K562 (cell line): Measurements from ENCODE around the gene SHISA4. TPM values are rescaled to one million over a fixed set of nuclear protein-coding genes. Genes with fewer than 3 reads are reported as not detected.

Experiments used
- ATAC-seq: fragments of 200-7000 bp; cut with Tn5 transposase; 3 replicates; pipeline ENCODE4 v1.9.1; 2020; ENCODE audit warnings: moderate library complexity
- BruUV-seq: library from RNA; stranded (reverse); fragments of 400-500 nt; replicated peaks from 2 replicates; lab custom pipeline; 2021; lab: Mats Ljungman, UMichigan
- CTCF ChIA-PET: fragments of 300-600 bp; formaldehyde crosslinking; extraction: SDS; loops from one replicate; lab custom pipeline; 2021; ENCODE audit warnings: low intra/inter-chr PET ratio; lab: Yijun Ruan, JAX
- POLR2A ChIA-PET: fragments of 300-600, 350-650 bp; sonication (Branson Sonifier 250); formaldehyde crosslinking; extraction: SDS; loops from one replicate; lab custom pipeline; 2021; ENCODE audit warnings: antibody characterized with exemption, inconsistent platforms; lab: Yijun Ruan, JAX
- DNase-seq, 4 experiments: peaks; one replicate each; pipeline versions ENCODE4 v3.0.0 to v3.0.0-alpha.2; 2011 to 2018; ENCODE audit warnings: low spot score in 3 of 4, mixed read lengths in 3 of 4; ENCODE audit errors: extremely low read depth in 1 of 4
- FAIRE-seq: peaks from 2 replicates; lab custom pipeline; 2011; peaks lifted over from hg19 to GRCh38; lab: Jason Lieb, UNC
- H2AFZ ChIP-seq: 2 replicates; pipeline ENCODE4 v1.6.0; 2011; ENCODE audit warnings: low read depth, low read length, control low read depth, inconsistent platforms
- H3K27ac ChIP-seq: fragments of 200-600 bp; 3 replicates; pipeline ENCODE4 v1.8.0; 2011; ENCODE audit warnings: low read depth, mild to moderate bottlenecking, control low read depth, inconsistent platforms, low read length, moderate library complexity, mixed read lengths; ENCODE audit errors: extremely low read depth
- H3K27me3 ChIP-seq, 2 experiments: fragments of 300-600 bp in 1 of 2; 2 replicates in 1 of 2; 3 replicates in 1 of 2; pipeline versions ENCODE4 v1.6.0 to v1.8.0; 2011; ENCODE audit warnings: inconsistent platforms in 2 of 2, low read length in 2 of 2, mild to moderate bottlenecking in 1 of 2, mixed read lengths in 1 of 2, moderate library complexity in 1 of 2; ENCODE audit not compliant: control insufficient read depth in 2 of 2, insufficient read depth in 2 of 2
- H3K36me3 ChIP-seq: fragments of 300-600 bp; 3 replicates; pipeline ENCODE4 v1.8.0; 2011; ENCODE audit warnings: mild to moderate bottlenecking, low read length, inconsistent platforms; ENCODE audit not compliant: control insufficient read depth, insufficient read depth
- H3K4me1 ChIP-seq, 2 experiments: fragments of 200-600 bp in 1 of 2; replicated peaks in 1 of 2; 2 replicates in 1 of 2; 3 replicates in 1 of 2; pipeline versions ENCODE4 v1.5.1 to v1.8.0; 2011; ENCODE audit warnings: inconsistent platforms in 2 of 2, low read length in 2 of 2, mild to moderate bottlenecking in 1 of 2, mixed read lengths in 1 of 2, moderate library complexity in 1 of 2; ENCODE audit not compliant: control insufficient read depth in 2 of 2, insufficient read depth in 2 of 2
- H3K4me2 ChIP-seq: 2 replicates; pipeline ENCODE4 v1.6.1; 2011; ENCODE audit warnings: low read length, control low read depth, inconsistent platforms, mixed read lengths; ENCODE audit not compliant: insufficient read depth
- H3K4me3 ChIP-seq: fragments of 200-600 bp; sonication (generic), shearing (Covaris generic); 2 replicates; pipeline ENCODE4 v1.5.1; 2016; ENCODE audit warnings: control low read depth, inconsistent platforms
- H3K79me2 ChIP-seq: fragments of 200-600 bp; 3 replicates; pipeline ENCODE4 v1.8.0; 2011; ENCODE audit warnings: low read length, inconsistent platforms; ENCODE audit not compliant: control insufficient read depth, insufficient read depth
- H3K9ac ChIP-seq, 2 experiments: 2 replicates each; pipeline versions ENCODE4 v1.6.0 to v1.6.1; 2011; ENCODE audit warnings: low read depth in 2 of 2, low read length in 2 of 2, control low read depth in 1 of 2, inconsistent platforms in 1 of 2, mild to moderate bottlenecking in 1 of 2, mixed read lengths in 1 of 2; ENCODE audit not compliant: insufficient read depth in 1 of 2
- H3K9me1 ChIP-seq: one replicate; pipeline ENCODE4 v1.6.0; 2011; ENCODE audit warnings: inconsistent platforms, mild to moderate bottlenecking, low read length, moderate library complexity; ENCODE audit not compliant: control insufficient read depth, insufficient read depth
- H3K9me3 ChIP-seq: replicated peaks from 2 replicates; pipeline ENCODE4 v1.5.1; 2011; ENCODE audit warnings: low read depth, low read length, inconsistent platforms; ENCODE audit not compliant: control insufficient read depth, insufficient read depth
- H4K20me1 ChIP-seq: replicated peaks from 2 replicates; pipeline ENCODE4 v1.6.1; 2011; ENCODE audit warnings: low read length, inconsistent platforms, mixed read lengths; ENCODE audit not compliant: control insufficient read depth, insufficient read depth
- FOXJ2 ChIP-seq: fragments of 200-800 bp; sonication (Bioruptor generic); IDR thresholded peaks from 2 replicates; pipeline ENCODE4 v1.6.1; 2016; ENCODE audit warnings: missing genetic modification characterization, missing compliant biosample characterization
- JUNB ChIP-seq: fragments of 450-650 bp; formaldehyde crosslinking; conservative IDR thresholded peaks from 2 replicates; pipeline ENCODE4 v1.4.0; 2020; ENCODE audit warnings: mild to moderate bottlenecking
- SRF ChIP-seq, 2 experiments: fragments of 250-450, 450-650 bp in 1 of 2; sonication (Bioruptor Pico) in 1 of 2; sonication (generic) in 1 of 2; formaldehyde crosslinking; IDR thresholded peaks; 2 replicates each; pipeline versions ENCODE4 v1.5.0 to v1.5.1; 2020 to 2022; ENCODE audit warnings: mild to moderate bottlenecking in 1 of 2, missing genetic modification reagents in 1 of 2
- TEAD2 ChIP-seq: fragments of 450-650 bp; IDR thresholded peaks from 2 replicates; pipeline ENCODE4 v1.6.1; 2016; ENCODE audit warnings: missing genetic modification characterization, control low read depth, missing compliant biosample characterization
- TOE1 ChIP-seq, 2 experiments: fragments of 450-650 bp in 1 of 2; sonication (generic) in 1 of 2; formaldehyde crosslinking in 1 of 2; IDR thresholded peaks; 2 replicates each; pipeline versions ENCODE4 v1.7.1 to v1.8.0; 2016 to 2022; ENCODE audit warnings: borderline replicate concordance in 2 of 2, mild to moderate bottlenecking in 2 of 2, antibody characterized with exemption in 1 of 2, inconsistent platforms in 1 of 2, low read depth in 1 of 2, missing genetic modification reagents in 1 of 2, moderate library complexity in 1 of 2
- WGBS: fragments of 100-300 bp; shearing (Covaris generic); methylation state at CpG from one replicate; pipeline ENCODE4 v1.1.6; 2016; ENCODE audit warnings: low coverage, mixed read lengths; ENCODE audit not compliant: insufficient coverage; ENCODE audit errors: missing lambda C conversion rate; 5-methylcytosine and 5-hydroxymethylcytosine counted together
- in situ Hi-C: fragments of 300-500 bp; cut with MboI; formaldehyde crosslinking; loops from 4 replicates; pipeline ENCODE4 v1.15.0; 2018; ENCODE audit warnings: inconsistent platforms, mixed read lengths
- intact Hi-C: fragments of 100-400 bp; cut with micrococcal nuclease; formaldehyde crosslinking; loops from 2 replicates; pipeline ENCODE4 v1.14.2; 2022
- polyA plus RNA-seq, 8 experiments: library from polyadenylated mRNA; depleted of rRNA in 4 of 8; stranded (reverse) in 5 of 8; unstranded in 3 of 8; fragments of >200 nt; fragmentation: Nextera tagmentation in 2 of 8; fragmentation: Illumina TruSeq in 1 of 8; extraction: Ambion mirVana in 2 of 8; extraction: Trizol in 1 of 8; gene quantifications; 2 replicates each; pipeline versions ENCODE4 v1.2.1 to v1.2.3, GENCODE V29; 2011 to 2014; ENCODE audit warnings: inconsistent platforms in 1 of 8, missing spikeins in 1 of 8
- total RNA-seq, 7 experiments: library from RNA; depleted of rRNA in 6 of 7; stranded (reverse); fragments of >200 nt in 6 of 7; fragmentation: Illumina TruSeq in 2 of 7; extraction: Trizol in 2 of 7; gene quantifications; 2 replicates each; pipeline versions ENCODE4 v1.2.1 to v1.2.3, GENCODE V29; 2011 to 2021; ENCODE audit warnings: low replicate concordance in 1 of 7
- TF ChIP-seq, protein P1 (sequence below): sonication (generic); formaldehyde crosslinking; IDR thresholded peaks from 2 replicates; pipeline ENCODE4 v1.8.1; 2023; ENCODE audit warnings: mild to moderate bottlenecking, missing genetic modification reagents
- TF ChIP-seq, protein P2 (sequence below): fragments of 200-800 bp; sonication (Bioruptor generic); IDR thresholded peaks from 2 replicates; pipeline ENCODE4 v1.6.1; 2017; ENCODE audit warnings: missing genetic modification characterization, missing compliant biosample characterization
- TF ChIP-seq, protein P3 (sequence below): sonication (generic); formaldehyde crosslinking; IDR thresholded peaks from 2 replicates; pipeline ENCODE4 v1.8.1; 2023; ENCODE audit warnings: missing genetic modification reagents, mild to moderate bottlenecking, borderline replicate concordance

SHISA4 gene
- total and polyA plus RNA-seq, 9 of the 15 experiments (the other 6 are each of a cell fraction or from before 2014, with no cell fraction given), result 0.15 to 0.95 (median 0.68) TPM; not detected in 2

DNA sequence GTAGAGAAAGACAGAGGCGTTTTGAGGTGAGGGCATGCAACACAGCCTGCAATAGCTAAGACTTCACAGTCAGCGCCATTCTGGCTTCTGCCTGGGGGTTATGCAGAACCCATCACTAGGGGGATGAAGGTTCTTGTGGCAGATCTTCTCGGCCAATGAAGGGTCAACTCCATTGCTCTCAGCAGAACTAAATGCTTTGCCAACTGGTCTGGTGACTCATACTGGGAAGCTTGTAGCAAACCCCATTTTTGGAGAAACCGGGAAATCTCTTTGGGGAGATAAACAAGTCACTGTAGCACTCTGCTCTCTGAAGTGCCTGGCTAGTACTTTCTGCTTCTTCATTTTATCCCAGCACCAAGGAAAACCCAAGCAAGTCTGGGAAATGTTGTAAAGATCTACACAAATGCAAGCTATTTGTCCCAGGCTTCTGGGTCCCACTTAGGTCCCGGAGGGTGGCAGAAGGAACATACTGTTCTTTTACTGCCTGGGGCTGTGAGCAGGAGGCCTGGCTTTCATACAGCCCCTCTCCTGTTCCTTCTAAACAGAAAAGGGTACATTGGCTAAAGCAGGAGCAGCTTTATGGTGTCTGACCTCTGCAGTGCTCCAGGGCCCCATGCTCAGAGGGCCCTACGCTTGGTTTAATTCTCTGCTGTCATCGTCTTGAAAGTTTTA lies 28.8 kb downstream of the SHISA4 start:
- WGBS, result 54% methylated on average over 7 of the region's 7 CpGs
- no peaks in the 10 kb centered on the region for H3K9me3 ChIP-seq
- no peak overlapping the region for H3K4me3 ChIP-seq
- in situ Hi-C loops, result no loop called here
- ChIA-PET CTCF (interaction anchor here (0.9 kb wide), 1 partner anchor 55 kb away, joined by 4 read pairs; no protein-coding TSS in a partner anchor), POLR2A (interaction anchor here (0.7 to 1.6 kb wide), 8 partner anchors 12 to 493 kb away, joined by 3 to 6 read pairs (median 5); partner anchors contain the start of gene LMOD1)
- H3K9ac ChIP-seq, result peak overlapping the region in 1 of 2 experiments; percentile 8; a peak in 1 of 4 replicates
- no peak for FAIRE-seq
- H4K20me1 ChIP-seq, result no peaks in the 10 kb centered on the region
- intact Hi-C loops, result loop anchor here (2.0 kb wide), 1 partner anchor 37 kb away; the partner anchor contains the start of gene TIMM17A
- ATAC-seq, result peak; percentile 45
- peaks cover 15 to 25% of the 10 kb centered on the region in 2 experiments for H3K4me1 ChIP-seq
- no peak overlapping the region for H3K27ac ChIP-seq
- H3K79me2 ChIP-seq, result no peaks in the 10 kb centered on the region
- no peaks in the 10 kb centered on the region for H3K9me1 ChIP-seq
- H3K4me2 ChIP-seq, result no peak overlapping the region
- DNase-seq, result peak in 3 of 4 experiments; percentile 26 to 45 (median 41)
- H3K36me3 ChIP-seq, result no peaks in the 10 kb centered on the region
- peak overlapping the region; percentile 66 for H2AFZ ChIP-seq
- no TSS peak for BruUV-seq
- no peaks in the 10 kb centered on the region for H3K27me3 ChIP-seq
- peak; percentile 59; the same call in 1 of the 2 replicates for TF ChIP-seq JUNB (CRISPR knock-in tag)
- no peak for TF ChIP-seq TEAD2 (tag)
- TF ChIP-seq, protein P1, sequence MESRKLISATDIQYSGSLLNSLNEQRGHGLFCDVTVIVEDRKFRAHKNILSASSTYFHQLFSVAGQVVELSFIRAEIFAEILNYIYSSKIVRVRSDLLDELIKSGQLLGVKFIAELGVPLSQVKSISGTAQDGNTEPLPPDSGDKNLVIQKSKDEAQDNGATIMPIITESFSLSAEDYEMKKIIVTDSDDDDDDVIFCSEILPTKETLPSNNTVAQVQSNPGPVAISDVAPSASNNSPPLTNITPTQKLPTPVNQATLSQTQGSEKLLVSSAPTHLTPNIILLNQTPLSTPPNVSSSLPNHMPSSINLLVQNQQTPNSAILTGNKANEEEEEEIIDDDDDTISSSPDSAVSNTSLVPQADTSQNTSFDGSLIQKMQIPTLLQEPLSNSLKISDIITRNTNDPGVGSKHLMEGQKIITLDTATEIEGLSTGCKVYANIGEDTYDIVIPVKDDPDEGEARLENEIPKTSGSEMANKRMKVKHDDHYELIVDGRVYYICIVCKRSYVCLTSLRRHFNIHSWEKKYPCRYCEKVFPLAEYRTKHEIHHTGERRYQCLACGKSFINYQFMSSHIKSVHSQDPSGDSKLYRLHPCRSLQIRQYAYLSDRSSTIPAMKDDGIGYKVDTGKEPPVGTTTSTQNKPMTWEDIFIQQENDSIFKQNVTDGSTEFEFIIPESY (CRISPR knock-in tag), result 0 out of 2 replicates have a peak, but pooled peaks have one; percentile 42
- TF ChIP-seq, protein P2, sequence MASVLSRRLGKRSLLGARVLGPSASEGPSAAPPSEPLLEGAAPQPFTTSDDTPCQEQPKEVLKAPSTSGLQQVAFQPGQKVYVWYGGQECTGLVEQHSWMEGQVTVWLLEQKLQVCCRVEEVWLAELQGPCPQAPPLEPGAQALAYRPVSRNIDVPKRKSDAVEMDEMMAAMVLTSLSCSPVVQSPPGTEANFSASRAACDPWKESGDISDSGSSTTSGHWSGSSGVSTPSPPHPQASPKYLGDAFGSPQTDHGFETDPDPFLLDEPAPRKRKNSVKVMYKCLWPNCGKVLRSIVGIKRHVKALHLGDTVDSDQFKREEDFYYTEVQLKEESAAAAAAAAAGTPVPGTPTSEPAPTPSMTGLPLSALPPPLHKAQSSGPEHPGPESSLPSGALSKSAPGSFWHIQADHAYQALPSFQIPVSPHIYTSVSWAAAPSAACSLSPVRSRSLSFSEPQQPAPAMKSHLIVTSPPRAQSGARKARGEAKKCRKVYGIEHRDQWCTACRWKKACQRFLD (CRISPR knock-in tag), result no peak
- TF ChIP-seq FOXJ2 (tag), result peak; percentile 61
- TF ChIP-seq, protein P3, sequence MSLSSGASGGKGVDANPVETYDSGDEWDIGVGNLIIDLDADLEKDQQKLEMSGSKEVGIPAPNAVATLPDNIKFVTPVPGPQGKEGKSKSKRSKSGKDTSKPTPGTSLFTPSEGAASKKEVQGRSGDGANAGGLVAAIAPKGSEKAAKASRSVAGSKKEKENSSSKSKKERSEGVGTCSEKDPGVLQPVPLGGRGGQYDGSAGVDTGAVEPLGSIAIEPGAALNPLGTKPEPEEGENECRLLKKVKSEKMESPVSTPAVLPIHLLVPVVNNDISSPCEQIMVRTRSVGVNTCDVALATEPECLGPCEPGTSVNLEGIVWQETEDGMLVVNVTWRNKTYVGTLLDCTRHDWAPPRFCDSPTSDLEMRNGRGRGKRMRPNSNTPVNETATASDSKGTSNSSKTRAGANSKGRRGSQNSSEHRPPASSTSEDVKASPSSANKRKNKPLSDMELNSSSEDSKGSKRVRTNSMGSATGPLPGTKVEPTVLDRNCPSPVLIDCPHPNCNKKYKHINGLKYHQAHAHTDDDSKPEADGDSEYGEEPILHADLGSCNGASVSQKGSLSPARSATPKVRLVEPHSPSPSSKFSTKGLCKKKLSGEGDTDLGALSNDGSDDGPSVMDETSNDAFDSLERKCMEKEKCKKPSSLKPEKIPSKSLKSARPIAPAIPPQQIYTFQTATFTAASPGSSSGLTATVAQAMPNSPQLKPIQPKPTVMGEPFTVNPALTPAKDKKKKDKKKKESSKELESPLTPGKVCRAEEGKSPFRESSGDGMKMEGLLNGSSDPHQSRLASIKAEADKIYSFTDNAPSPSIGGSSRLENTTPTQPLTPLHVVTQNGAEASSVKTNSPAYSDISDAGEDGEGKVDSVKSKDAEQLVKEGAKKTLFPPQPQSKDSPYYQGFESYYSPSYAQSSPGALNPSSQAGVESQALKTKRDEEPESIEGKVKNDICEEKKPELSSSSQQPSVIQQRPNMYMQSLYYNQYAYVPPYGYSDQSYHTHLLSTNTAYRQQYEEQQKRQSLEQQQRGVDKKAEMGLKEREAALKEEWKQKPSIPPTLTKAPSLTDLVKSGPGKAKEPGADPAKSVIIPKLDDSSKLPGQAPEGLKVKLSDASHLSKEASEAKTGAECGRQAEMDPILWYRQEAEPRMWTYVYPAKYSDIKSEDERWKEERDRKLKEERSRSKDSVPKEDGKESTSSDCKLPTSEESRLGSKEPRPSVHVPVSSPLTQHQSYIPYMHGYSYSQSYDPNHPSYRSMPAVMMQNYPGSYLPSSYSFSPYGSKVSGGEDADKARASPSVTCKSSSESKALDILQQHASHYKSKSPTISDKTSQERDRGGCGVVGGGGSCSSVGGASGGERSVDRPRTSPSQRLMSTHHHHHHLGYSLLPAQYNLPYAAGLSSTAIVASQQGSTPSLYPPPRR (CRISPR knock-in tag), result 0 out of 2 replicates have a peak, but pooled peaks have one; percentile 30
- peak in 1 of 2 experiments; percentile 37; a peak in 1 of 4 replicates for TF ChIP-seq SRF (CRISPR knock-in tag; IDR thresholded peaks at IDR 0.05)
- TF ChIP-seq TOE1 (IDR thresholded peaks at IDR 0.05; ENCODE audit: borderline replicate concordance), result no peak
- TF ChIP-seq TOE1 (CRISPR knock-in tag; IDR thresholded peaks at IDR 0.05; ENCODE audit: borderline replicate concordance, low read depth), result 0 out of 2 replicates have a peak, but pooled peaks have one; percentile 52
